HEK293 (cell line): Measurements from ENCODE around the gene WWOX.

ENCODE experiments used
- CTCF ChIA-PET: fragments of 350-600 bp; formaldehyde crosslinking; extraction: SDS; loops from one replicate; lab custom pipeline; 2021; ENCODE audit warnings: antibody characterized with exemption; lab: Yijun Ruan, JAX
- POLR2A ChIA-PET: fragments of 300-600 bp; formaldehyde crosslinking; extraction: SDS; loops from one replicate; lab custom pipeline; 2020; ENCODE audit warnings: antibody characterized with exemption, inconsistent platforms; lab: Yijun Ruan, JAX
- H3K27ac ChIP-seq: fragments of 200-500 bp; sonication (Bioruptor generic); 2 replicates; pipeline ENCODE4 v1.5.1; 2014; ENCODE audit warnings: low read depth, low read length, control low read depth, inconsistent platforms; ENCODE audit errors: extremely low read depth
- H3K36me3 ChIP-seq, 2 experiments: fragments of 200-500 bp in 1 of 2; sonication (Bioruptor generic) in 1 of 2; 1 replicate in 1 of 2; 2 replicates in 1 of 2; pipeline ENCODE4 v1.5.1; 2014 to 2017; ENCODE audit warnings: inconsistent platforms in 2 of 2, low read length in 2 of 2; ENCODE audit not compliant: control insufficient read depth in 2 of 2, insufficient read depth in 1 of 2
- H3K4me1 ChIP-seq: fragments of 200-500 bp; sonication (Bioruptor generic); 2 replicates; pipeline ENCODE4 v1.5.1; 2014; ENCODE audit warnings: mild to moderate bottlenecking, low read length, inconsistent platforms; ENCODE audit not compliant: control insufficient read depth, insufficient read depth
- H3K4me3 ChIP-seq: 2 replicates; pipeline ENCODE4 v1.5.1; 2011; ENCODE audit warnings: low read depth, mild to moderate bottlenecking, control low read depth, low read length, moderate library complexity
- H3K9me3 ChIP-seq: fragments of 200-500 bp; sonication (Bioruptor generic); 2 replicates; pipeline ENCODE4 v1.5.1; 2014; ENCODE audit warnings: low read depth, low read length, inconsistent platforms; ENCODE audit not compliant: control insufficient read depth, insufficient read depth
- GFI1B ChIP-seq: fragments of 450-650 bp; formaldehyde crosslinking; IDR thresholded peaks from 2 replicates; pipeline ENCODE4 v1.5.1; 2016; ENCODE audit warnings: missing biosample characterization, missing genetic modification characterization
- KLF1 ChIP-seq: fragments of 450-650 bp; formaldehyde crosslinking; IDR thresholded peaks from 2 replicates; pipeline ENCODE4 v1.5.1; 2016; ENCODE audit warnings: missing biosample characterization, missing genetic modification characterization
- KLF17 ChIP-seq: fragments of 450-650 bp; formaldehyde crosslinking; IDR thresholded peaks from 2 replicates; pipeline ENCODE4 v1.5.1; 2016; ENCODE audit warnings: missing biosample characterization, missing genetic modification characterization
- ZBTB7A ChIP-seq: fragments of 450-650 bp; formaldehyde crosslinking; IDR thresholded peaks from 2 replicates; pipeline ENCODE4 v1.5.1; 2016; ENCODE audit warnings: low read depth, missing biosample characterization, missing genetic modification characterization
- ZNF121 ChIP-seq: fragments of 450-650 bp; formaldehyde crosslinking; IDR thresholded peaks from 2 replicates; pipeline ENCODE4 v1.5.1; 2016; ENCODE audit warnings: missing biosample characterization, missing genetic modification characterization
- ZNF132 ChIP-seq: fragments of 450-650 bp; formaldehyde crosslinking; IDR thresholded peaks from 2 replicates; pipeline ENCODE4 v1.5.1; 2017; ENCODE audit warnings: missing biosample characterization, missing genetic modification characterization, borderline replicate concordance
- ZNF138 ChIP-seq: fragments of 450-650 bp; formaldehyde crosslinking; IDR thresholded peaks from 2 replicates; pipeline ENCODE4 v1.5.1; 2016; ENCODE audit warnings: missing biosample characterization, missing genetic modification characterization, borderline replicate concordance
- ZNF202 ChIP-seq: fragments of 450-650 bp; formaldehyde crosslinking; IDR thresholded peaks from 2 replicates; pipeline ENCODE4 v1.5.1; 2016; ENCODE audit warnings: missing biosample characterization, missing genetic modification characterization, borderline replicate concordance
- ZNF266 ChIP-seq: fragments of 450-650 bp; formaldehyde crosslinking; IDR thresholded peaks from 2 replicates; pipeline ENCODE4 v1.5.1; 2016; ENCODE audit warnings: missing biosample characterization, missing genetic modification characterization, low read depth
- ZNF280D ChIP-seq: fragments of 450-650 bp; formaldehyde crosslinking; IDR thresholded peaks from 2 replicates; pipeline ENCODE4 v1.5.1; 2016; ENCODE audit warnings: missing biosample characterization, missing genetic modification characterization
- ZNF416 ChIP-seq: fragments of 450-650 bp; formaldehyde crosslinking; IDR thresholded peaks from 2 replicates; pipeline ENCODE4 v1.5.1; 2016; ENCODE audit warnings: missing biosample characterization, missing genetic modification characterization
- ZNF518A ChIP-seq: fragments of 450-650 bp; formaldehyde crosslinking; conservative IDR thresholded peaks from 2 replicates; pipeline ENCODE4 v1.5.1; 2016; ENCODE audit warnings: low read depth, missing biosample characterization, missing genetic modification characterization
- ZNF580 ChIP-seq: fragments of 450-650 bp; formaldehyde crosslinking; IDR thresholded peaks from 2 replicates; pipeline ENCODE4 v1.5.1; 2016; ENCODE audit warnings: missing biosample characterization, missing genetic modification characterization
- ZNF596 ChIP-seq: fragments of 450-650 bp; IDR thresholded peaks from 2 replicates; pipeline ENCODE4 v1.5.0; 2018; ENCODE audit warnings: missing biosample characterization, mild to moderate bottlenecking, missing genetic modification characterization, moderate library complexity
- TF ChIP-seq, protein P1 (sequence below): fragments of 450-650 bp; formaldehyde crosslinking; IDR thresholded peaks from 2 replicates; pipeline ENCODE4 v1.5.1; 2016; ENCODE audit warnings: missing biosample characterization, missing genetic modification characterization, low read depth
- TF ChIP-seq, protein P2 (sequence below): fragments of 450-650 bp; IDR thresholded peaks from 2 replicates; pipeline ENCODE4 v1.5.1; 2018; ENCODE audit warnings: missing biosample characterization, missing genetic modification characterization

WWOX gene

DNA sequence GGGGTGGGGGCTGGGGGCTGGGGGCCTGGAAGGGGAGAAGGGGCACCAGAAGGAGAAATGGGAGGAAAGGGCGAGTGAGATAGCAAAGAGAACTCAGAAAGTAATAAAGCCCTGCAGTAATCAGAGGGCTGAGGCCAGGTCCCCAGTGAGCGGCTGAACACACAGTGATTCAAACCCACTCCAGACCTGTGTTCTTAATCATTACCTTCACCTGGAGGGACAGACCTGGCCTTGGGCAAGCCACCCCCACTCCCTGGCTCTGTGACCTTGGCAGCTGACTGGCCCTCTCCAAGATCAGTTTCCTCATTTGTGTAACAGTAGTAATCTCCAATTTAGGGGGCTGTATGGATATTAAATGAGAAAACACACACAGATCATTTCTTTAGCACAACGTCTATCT, 150.4 kb downstream of the WWOX start (continued):
- TF ChIP-seq, protein P1, sequence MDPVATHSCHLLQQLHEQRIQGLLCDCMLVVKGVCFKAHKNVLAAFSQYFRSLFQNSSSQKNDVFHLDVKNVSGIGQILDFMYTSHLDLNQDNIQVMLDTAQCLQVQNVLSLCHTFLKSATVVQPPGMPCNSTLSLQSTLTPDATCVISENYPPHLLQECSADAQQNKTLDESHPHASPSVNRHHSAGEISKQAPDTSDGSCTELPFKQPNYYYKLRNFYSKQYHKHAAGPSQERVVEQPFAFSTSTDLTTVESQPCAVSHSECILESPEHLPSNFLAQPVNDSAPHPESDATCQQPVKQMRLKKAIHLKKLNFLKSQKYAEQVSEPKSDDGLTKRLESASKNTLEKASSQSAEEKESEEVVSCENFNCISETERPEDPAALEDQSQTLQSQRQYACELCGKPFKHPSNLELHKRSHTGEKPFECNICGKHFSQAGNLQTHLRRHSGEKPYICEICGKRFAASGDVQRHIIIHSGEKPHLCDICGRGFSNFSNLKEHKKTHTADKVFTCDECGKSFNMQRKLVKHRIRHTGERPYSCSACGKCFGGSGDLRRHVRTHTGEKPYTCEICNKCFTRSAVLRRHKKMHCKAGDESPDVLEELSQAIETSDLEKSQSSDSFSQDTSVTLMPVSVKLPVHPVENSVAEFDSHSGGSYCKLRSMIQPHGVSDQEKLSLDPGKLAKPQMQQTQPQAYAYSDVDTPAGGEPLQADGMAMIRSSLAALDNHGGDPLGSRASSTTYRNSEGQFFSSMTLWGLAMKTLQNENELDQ (tag by site-specific recombination): no peak

GRCh38 chr16:78251115-78251514, 151.7 kb downstream of the WWOX start:
- no peak overlapping the region for H3K4me3 ChIP-seq
- no peaks in the 10 kb centered on the region for H3K9me3 ChIP-seq
- H3K36me3 ChIP-seq: no peaks in the 10 kb centered on the region
- no peak overlapping the region for H3K27ac ChIP-seq
- TF ChIP-seq KLF1 (no peak), ZNF121 (tag by site-specific recombination) (no peak), ZBTB7A (tag by site-specific recombination) (no peak), GFI1B (tag by site-specific recombination) (no peak), ZNF518A (tag by site-specific recombination) (no peak), ZNF580 (no peak), ZNF280D (no peak)
- TF ChIP-seq, all 188 proteins: peak for 0
- peaks cover 3% of the 10 kb centered on the region; the same call in 1 of the 2 replicates for H3K4me1 ChIP-seq
- CTCF ChIA-PET: interaction anchor here (0.6 to 1.0 kb wide), 2 partner anchors 23 to 127 kb away, joined by 3 read pairs; no protein-coding TSS in a partner anchor
- POLR2A ChIA-PET: no interaction called here

GRCh38 chr16:78252757-78253156, 153.3 kb downstream of the WWOX start:
- Histone ChIP-seq H3K4me1 (peaks cover 4% of the 10 kb centered on the region; the same call in 1 of the 2 replicates), H3K9me3 (no peaks in the 10 kb centered on the region), H3K4me3 (no peak overlapping the region), H3K36me3 (no peaks in the 10 kb centered on the region), H3K27ac (no peak overlapping the region)
- TF ChIP-seq ZNF596 (tag by site-specific recombination) (no peak), ZNF266 (tag by site-specific recombination) (no peak), ZNF138 (tag by site-specific recombination) (no peak), ZNF132 (tag by site-specific recombination) (no peak), ZNF416 (no peak), KLF17 (tag by site-specific recombination) (no peak), ZNF202 (tag by site-specific recombination) (no peak)
- TF ChIP-seq, protein P2, sequence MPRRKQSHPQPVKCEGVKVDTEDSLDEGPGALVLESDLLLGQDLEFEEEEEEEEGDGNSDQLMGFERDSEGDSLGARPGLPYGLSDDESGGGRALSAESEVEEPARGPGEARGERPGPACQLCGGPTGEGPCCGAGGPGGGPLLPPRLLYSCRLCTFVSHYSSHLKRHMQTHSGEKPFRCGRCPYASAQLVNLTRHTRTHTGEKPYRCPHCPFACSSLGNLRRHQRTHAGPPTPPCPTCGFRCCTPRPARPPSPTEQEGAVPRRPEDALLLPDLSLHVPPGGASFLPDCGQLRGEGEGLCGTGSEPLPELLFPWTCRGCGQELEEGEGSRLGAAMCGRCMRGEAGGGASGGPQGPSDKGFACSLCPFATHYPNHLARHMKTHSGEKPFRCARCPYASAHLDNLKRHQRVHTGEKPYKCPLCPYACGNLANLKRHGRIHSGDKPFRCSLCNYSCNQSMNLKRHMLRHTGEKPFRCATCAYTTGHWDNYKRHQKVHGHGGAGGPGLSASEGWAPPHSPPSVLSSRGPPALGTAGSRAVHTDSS (tag by site-specific recombination): no peak
- ChIA-PET CTCF (no interaction called here), POLR2A (no interaction called here)
